Esophagus mucosa (tissue), 1 donor: ENCODE measurements around the gene EIF4E2. TPM values are rescaled to one million over a fixed set of nuclear protein-coding genes. Genes with fewer than 3 reads are reported as not detected.
"Not testable (repeated sequence)": the region's sequence is repeated elsewhere in the genome, so short reads cannot be mapped to it uniquely, and the experiment has no call there.

ENCODE experiments used
- ATAC-seq: fragments of 200-7000 bp; cut with Tn5 transposase; one replicate; pipeline ENCODE4 v1.9.1; 2020
- total RNA-seq: library from RNA; stranded (reverse); gene quantifications from one replicate; pipeline ENCODE4 v1.2.4, GENCODE V29; 2023
- donor health status: DM: yes; HTN: yes; CAD: no.

The EIF4E2 gene
- total RNA-seq, 1 donor from 2014 or later, result 55.7 TPM

DNA sequence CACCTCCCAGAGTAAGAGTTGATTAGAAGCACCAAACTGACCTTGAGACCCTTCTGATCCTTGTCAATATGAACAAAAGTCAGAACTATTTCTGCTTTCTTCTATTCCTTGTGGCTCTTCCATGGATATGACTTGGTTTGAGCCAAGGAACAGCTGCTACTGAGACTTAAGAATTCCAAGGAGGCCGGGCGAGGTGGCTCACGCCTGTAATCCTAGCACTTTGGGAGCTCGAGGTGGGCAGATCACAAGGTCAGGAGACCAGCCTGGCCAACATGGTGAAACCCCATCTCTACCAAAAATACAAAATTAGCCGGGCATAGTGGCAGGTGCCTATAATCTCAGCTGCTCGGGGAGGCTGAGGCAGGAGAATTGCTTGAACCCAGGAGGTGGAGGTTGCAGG is 20.0 kb downstream of the EIF4E2 start:
- not testable (repeated sequence) for ATAC-seq

DNA sequence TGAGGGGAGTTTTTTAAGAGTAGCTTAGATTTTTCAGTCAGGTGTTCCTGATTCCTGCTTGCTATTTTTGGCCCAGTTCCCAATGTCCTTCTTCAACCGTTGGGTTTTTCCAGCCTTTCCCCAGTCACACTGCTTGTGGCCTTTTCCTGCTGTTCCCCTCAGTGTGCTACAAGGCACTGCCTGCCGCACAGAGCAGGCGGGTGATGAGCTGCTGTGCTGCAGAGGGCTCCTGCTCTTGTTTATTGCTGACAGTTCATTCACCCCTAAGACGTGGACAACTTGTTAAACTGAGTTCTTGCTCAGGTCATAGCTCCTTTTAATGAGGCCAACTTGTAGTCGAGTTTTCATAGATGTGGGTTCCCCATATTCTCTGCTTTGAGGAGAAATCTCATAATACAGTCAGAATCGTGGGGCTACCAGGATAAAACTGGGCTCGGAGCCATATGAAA is 20.6 kb downstream of the EIF4E2 start:
- no peak for ATAC-seq

- ATAC-seq, result no peak
These were observed 22.6 kb downstream of the EIF4E2 start for GRCh38 chr2:232573042-232573441.

DNA sequence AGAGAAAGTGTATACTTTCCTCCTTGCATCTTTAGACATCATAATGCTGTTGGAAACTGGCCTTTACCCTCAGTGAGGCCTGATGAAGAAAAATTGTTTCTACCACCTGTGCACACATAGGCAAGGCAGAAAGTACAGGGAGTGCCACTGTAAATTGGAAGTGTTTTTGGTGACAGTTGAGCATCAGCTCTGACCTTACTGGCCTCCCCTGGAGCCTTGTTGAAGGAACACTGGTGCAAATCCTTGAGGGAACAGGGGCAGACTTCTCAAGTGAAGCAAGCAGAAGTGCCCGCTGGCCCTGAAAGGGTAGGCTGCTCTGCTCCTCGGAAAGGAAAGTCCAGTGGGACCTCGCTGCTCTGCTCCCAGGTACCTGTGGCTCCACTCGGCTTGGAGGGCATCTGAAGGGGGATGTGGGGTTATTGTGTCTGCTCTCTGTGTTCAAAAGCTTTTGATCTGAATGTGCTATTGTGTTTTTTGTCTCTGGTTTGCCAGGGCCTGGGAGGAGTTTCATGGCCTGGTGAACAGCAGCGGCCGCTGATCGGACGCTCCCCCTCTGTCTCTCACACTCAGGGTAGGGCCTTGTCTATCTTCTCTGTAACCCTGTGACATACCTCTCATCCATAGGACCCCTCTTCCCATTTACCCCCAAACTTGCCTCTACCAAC is 23.4 kb downstream of the EIF4E2 start:
- ATAC-seq, result no peak

- ATAC-seq, result no peak
These were observed 24.4 kb downstream of the EIF4E2 start for GRCh38 chr2:232574674-232575403.

GRCh38 chr2:232575404-232575746 is 24.9 kb downstream of the EIF4E2 start:
- no peak for ATAC-seq

DNA sequence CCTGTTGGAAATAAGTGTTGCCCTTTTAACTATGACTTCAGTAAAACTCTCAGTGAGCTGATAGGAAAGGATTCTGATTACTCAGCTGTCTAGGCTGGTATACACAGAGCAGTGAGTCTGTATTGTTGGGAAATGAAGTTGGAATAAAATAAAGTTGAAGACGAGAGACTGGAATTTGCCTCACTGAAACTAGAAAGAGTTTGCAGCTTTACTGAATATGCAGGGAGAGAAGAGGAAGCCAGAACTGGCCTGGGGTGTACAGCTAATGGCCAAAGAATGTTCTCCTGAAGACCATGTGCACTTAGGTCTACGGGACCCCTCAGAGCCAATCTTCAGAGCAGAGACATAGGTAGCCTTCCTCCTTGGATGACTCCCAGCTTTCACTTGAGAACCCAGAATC is 26.5 kb downstream of the EIF4E2 start:
- no peak for ATAC-seq

- no peak for ATAC-seq
These were observed 27.4 kb downstream of the EIF4E2 start for GRCh38 chr2:232577841-232578240.

DNA sequence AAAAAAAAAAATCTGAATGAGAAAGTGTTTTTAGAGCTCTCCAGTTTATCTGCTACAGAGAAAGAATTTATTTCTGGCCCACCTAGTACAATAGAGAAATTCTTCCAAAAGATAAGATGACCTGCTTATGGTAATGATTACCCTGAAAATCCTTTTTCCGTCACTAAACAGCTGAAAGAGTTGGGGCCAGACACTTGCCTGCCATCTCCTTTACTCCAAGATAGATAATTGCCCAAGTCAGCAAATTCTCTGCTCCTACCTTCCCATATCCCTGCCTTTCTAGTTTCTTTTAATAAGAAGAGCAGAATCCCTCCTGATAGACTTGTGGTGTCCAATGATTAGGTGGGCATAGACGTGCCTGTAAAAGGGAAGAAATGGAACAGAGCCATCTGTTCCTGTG is 28.1 kb downstream of the EIF4E2 start:
- no peak for ATAC-seq

- ATAC-seq, result no peak
These were observed 30.1 kb downstream of the EIF4E2 start for GRCh38 chr2:232580648-232580981.

- ATAC-seq, result no peak
These were observed 31.2 kb downstream of the EIF4E2 start for GRCh38 chr2:232581725-232582124.

GRCh38 chr2:232584238-232584637 is 33.7 kb downstream of the EIF4E2 start:
- no peak for ATAC-seq

- ATAC-seq, result no peak
These were observed 36.5 kb downstream of the EIF4E2 start for GRCh38 chr2:232586943-232587505.

DNA sequence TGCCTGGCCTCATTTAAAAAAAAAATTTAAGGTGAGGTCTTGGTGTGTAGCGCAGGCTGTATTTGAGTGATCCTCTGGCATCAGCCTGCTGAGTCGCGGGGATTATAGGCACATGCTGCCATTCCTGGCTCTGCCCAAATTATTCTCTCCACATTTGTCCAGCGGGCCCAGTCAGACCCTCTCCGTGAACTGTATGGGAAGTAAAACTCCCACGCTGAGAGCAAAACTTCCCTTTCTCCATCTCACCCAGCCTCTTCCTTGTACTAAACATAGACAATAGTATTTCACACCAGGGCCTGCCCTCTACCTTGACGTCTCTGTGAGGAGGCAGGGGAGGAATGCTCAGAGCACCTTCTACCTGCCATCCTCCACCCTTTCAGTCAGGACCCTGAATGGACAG is 37.0 kb downstream of the EIF4E2 start:
- peak; percentile 10 for ATAC-seq

GRCh38 chr2:232588031-232588430 is 37.5 kb downstream of the EIF4E2 start:
- ATAC-seq, result peak; percentile 3

- peak; percentile 81 for ATAC-seq
These were observed 38.4 kb downstream of the EIF4E2 start for GRCh38 chr2:232588680-232589585.

GRCh38 chr2:232592772-232593395 is 42.4 kb downstream of the EIF4E2 start:
- ATAC-seq, result peak; percentile 77

DNA sequence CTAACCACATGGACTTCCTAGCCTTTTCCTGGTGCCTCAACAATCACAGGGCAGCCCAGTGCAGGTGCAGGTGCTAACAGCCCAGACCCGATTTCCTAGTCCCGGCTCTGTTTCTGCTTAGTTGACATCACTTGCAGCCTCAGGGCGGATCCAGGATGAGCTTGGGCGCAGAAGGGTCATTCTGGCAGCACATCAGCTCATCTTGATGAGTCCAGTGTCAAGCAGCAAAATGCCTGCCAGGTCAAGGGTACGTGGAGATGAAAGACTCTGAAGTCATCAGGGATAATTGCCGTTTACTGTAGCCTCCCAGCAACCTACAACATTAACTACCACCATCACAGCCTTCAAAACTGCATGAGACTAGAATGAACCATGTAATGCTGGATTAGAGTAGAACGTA is 43.5 kb downstream of the EIF4E2 start:
- ATAC-seq, result no peak

GRCh38 chr2:232597362-232598079 is 47.0 kb downstream of the EIF4E2 start:
- no peak for ATAC-seq

DNA sequence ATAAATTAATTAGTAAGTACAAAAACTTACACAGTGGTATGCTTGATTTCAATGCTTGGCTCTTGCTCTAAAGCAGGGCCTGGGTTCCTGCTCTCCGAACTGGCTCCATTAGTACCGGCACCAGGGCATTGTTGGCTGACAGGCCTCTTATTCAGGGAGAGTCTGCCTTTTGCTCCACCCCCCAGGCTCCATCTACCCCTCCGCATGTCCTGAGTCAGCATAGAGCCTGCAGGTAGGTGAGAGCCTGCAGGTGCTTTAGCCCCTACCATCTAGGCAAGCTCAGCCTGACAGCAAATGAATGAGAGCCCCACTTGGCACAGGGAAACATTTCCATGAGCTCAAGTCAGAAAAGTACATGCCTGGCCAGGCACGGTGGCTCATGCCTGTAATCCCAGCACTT is 47.8 kb downstream of the EIF4E2 start:
- ATAC-seq, result peak; percentile 32

DNA sequence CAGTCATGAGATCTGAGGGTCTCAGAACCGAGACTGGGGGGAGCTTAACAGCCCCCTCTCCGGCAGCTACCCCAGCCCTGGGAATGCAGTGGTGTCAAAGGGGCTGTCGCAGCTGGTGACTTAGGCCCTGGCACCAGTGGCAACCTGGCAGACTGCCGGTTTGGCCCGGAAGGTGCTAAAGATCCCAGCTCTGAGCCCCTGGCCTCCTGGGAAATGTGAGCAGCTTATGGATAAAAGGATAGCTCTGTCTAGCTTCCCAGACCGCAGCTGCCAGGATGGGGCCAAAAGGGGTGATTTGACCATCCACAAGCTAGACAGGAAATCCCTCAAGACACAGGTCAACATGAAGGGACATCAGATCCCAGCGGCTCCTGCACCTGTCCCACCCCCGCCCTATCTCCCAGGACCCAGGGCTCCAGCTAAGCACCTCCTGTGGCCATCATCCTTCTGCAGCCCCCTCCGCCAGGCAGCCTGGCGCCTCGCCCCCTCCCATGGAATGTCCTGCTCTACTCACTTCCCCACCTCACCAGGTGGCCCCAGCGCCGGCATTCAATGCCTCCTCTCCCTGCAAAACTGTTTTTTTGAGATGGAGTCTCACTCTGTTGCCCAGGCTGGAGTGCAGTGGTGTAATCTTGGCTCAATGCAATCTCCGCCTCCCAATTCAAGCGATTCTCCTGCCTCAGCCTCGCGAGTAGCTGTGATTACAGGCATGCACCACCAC is 49.7 kb downstream of the EIF4E2 start:
- ATAC-seq, result no peak
